GM21717 (cell line): ENCODE data around the gene ZFP36L1.
"Not testable (repeated sequence)": the region's sequence is repeated elsewhere in the genome, so short reads cannot be mapped to it uniquely, and the experiment has no call there.

Experiments used
- ATAC-seq: cut with Tn5 transposase; IDR thresholded peaks from one replicate; pipeline ENCODE4 v1.9.1; 2021; ENCODE audit warnings: mild to moderate bottlenecking, moderate library complexity; ENCODE audit not compliant: unreplicated experiment

Gene ZFP36L1

DNA sequence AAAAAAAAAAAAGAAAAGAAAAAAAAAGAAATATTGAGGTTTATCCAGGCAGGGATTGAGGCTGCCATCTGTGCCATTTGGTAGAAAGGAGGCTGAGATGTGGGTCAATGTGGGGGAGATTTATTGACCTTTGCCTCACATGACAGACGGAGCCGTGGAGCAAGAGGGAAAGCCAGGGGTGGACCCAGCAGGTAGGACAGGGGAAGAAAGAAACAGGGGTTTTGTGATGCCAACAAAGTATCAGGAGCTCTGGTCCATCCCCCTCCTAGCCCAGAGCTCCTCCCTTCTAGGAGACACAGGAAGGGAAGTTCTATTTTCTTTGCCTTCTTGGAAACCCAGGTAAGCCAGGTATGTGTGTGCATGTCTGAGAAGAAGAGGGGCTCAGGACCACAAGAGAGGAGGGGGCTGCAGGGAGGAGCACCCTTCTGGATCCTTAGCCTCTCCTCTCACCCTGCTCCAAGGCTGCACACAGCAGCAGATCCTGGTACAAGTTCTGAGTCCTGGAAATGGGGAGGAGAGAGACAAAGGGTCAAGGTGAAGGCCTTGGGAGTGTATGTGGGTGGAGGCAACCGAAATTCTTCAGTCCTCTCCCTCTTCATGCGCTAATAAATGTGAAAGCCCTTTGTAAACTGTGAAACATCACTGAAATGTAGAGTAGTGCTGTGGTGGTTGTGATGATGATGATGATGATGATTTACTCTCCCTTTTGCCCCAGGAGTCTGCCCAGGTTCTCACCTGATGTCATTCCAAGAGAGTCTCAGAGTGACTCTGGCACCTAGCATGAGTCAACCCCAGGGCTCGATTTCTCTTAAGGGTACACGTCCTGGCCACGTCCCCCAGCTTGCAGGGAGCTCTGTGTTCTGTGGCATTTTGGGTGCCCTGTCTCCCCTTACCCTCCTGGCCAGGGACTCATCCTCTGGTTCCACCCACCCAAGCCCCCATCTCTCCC lies 26.3 kb downstream of the ZFP36L1 start:
- ATAC-seq: no peak

DNA sequence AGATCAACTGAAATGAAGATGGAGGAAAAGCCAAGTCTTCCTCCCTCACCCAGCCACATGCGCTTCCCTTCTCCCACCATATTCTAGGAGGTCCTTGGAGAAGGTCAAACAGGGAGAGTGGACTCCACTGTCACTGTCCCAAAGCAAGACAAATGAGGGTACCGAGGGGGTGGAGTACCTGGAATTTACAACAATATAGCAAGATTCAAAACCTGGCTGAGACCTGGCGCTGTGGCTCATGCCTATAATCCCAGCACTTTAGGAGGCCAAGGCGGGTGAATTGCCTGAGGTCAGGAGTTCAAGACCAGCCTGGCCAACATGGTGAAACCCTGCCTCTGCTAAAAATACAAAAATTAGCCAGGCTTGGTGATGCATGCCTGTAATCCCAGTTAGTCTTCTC lies 29.0 kb downstream of the ZFP36L1 start:
- ATAC-seq: not testable (repeated sequence)

GRCh38 chr14:68762953-68763764 lies 29.7 kb downstream of the ZFP36L1 start:
- no peak for ATAC-seq

DNA sequence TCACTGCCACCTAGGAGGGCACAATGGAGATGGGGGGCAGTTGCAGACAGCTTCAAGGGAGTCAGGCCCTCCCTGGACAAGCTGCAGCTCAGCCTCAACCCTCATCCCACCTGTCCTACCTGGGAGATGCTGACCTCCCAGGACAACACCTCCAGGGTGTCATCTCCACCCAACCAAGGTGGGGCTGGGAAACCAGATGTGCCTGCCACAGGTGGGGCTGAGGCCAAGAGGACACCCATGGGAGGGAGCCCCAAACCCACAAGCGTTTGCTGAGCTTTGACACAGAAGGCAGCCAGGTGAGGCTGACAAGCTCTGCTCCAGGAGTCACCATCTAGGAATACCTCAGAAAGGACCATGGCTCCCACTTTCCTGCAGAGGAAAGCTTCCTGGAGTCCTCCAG lies 31.5 kb downstream of the ZFP36L1 start:
- no peak for ATAC-seq

GRCh38 chr14:68760761-68761160 lies 32.1 kb downstream of the ZFP36L1 start:
- no peak for ATAC-seq

DNA sequence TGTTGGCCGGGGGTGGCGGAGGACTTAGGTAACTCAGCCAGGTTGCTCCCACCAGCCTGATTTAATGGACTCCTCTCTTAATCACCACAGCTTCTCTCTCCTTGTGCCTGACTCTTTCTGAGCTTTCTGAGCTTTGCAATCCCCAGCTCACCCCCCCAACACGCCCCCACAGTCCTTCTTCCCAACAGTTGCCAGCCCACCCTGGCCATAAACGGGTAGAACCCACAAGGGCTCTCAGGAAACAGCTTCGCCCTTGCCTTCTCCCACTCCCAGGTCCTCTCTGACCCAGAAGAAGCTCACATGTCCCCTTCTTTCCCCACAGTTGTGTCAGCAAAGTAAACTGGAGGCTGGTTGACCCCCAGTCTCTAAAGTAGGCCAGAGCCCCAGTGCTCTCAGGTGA lies 32.9 kb downstream of the ZFP36L1 start:
- ATAC-seq: no peak

DNA sequence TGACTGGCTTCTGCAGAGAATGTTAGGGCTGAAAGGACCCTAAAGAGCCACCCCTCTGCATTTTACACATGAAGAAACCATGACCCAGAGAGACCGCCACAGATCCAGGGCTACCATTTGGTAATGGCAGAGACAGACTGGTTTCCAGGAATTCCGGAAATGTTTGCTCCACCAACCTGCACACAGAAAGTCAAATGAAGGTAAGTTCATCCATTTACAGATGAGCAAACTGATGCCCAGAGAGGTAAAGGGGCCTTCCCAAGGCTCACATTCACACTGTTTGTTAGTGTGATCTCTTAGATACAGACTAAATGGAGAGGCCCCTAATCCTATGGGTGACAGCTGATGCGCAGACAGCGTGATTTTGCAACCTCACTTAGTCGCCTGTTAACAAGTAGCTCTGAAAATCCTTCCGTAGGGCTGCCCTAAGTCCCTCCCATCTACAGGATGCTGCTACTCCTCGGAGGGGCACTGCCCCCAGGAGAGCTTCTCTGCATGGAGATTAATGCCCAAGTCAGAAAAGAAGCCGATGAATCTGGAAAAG lies 33.8 kb downstream of the ZFP36L1 start:
- ATAC-seq: no peak

- ATAC-seq: no peak
These were observed 34.6 kb downstream of the ZFP36L1 start for GRCh38 chr14:68758301-68758700.

DNA sequence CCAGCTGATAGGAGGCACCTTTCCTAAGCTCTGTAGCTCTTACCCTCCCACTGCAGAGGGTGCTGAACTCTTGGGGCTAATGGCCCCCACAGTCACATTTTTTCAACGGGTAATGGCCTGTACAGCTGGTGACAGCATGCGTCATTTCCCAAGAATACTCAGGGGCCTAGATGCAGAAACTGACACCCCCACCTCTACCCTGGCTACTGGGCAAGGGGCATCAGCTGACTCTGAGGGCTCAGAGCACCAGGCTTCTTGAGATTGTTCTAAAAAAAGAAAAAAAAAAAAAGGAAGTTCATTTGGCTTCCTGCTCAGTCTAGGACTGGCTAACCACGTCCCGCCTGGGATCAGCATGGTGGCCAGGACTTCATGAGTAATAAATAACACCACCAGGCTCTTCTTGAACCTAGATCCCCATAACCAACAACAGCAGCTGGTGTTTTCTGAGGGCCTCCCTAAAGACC lies 35.2 kb downstream of the ZFP36L1 start:
- ATAC-seq: no peak

DNA sequence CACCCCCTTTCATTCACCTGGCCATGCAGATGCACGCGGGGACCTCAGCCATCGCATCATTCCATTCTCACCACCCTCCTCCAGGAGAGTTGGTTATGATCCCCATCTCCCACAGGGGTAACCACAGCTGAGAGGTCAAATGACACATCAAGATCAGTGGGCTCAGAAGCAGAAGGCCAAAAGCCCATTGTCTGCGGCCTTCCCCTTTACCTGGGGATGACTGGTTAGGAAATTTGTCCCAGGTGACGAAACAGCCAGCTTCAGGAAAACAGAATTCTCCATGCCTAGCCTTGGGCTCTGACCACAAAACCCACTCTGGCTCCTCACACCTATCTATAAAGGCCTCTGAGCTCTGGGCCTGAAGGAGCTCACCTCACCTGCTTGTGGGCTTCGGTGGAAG lies 36.1 kb downstream of the ZFP36L1 start:
- no peak for ATAC-seq

- ATAC-seq: no peak
These were observed 36.8 kb downstream of the ZFP36L1 start for GRCh38 chr14:68756000-68756481.

GRCh38 chr14:68755016-68755353 lies 37.9 kb downstream of the ZFP36L1 start:
- no peak for ATAC-seq

DNA sequence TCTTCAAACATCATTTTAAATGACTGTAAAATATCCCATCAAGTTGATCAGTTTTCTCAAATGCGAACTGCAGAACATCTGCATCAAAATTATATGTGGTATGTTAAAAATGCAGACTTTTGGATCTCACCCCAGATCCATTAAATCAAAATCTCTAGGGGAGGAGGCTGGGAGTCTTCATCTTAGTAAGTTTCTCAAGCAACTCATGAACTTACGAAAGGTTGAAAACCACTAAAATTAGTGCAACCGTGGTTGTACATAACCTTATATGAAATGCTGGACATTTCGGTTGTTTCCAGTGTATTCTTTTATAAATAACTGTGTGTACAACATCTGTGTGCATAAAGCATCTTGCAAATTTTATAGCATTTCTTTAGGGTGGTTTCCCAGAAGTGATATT lies 39.2 kb downstream of the ZFP36L1 start:
- no peak for ATAC-seq

- no peak for ATAC-seq
These were observed 40.4 kb downstream of the ZFP36L1 start for GRCh38 chr14:68752271-68753006.

GRCh38 chr14:68749487-68750475 lies 43.1 kb downstream of the ZFP36L1 start:
- ATAC-seq: no peak

GRCh38 chr14:68748691-68749090 lies 44.2 kb downstream of the ZFP36L1 start:
- ATAC-seq: no peak

GRCh38 chr14:68748260-68748659 lies 44.6 kb downstream of the ZFP36L1 start:
- no peak for ATAC-seq

DNA sequence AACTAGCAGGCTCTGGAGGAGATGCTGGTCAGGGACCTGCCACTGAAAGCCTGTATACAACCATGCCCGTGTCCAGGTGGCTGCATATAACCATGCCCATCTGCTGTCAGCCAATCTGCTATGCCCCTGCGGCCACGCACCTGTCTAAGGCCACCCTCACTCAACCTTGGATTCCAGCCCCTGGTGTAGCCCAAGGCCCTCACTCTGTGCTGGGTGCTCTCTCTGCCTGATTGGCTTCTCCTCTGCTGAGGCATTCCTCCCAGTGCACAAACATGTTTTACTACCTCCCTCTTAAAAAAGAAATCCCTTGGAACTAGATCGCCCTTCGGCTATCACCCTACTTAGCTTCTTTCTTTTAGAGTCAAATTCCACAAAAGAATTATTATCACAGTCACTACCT lies 45.5 kb downstream of the ZFP36L1 start:
- ATAC-seq: no peak

DNA sequence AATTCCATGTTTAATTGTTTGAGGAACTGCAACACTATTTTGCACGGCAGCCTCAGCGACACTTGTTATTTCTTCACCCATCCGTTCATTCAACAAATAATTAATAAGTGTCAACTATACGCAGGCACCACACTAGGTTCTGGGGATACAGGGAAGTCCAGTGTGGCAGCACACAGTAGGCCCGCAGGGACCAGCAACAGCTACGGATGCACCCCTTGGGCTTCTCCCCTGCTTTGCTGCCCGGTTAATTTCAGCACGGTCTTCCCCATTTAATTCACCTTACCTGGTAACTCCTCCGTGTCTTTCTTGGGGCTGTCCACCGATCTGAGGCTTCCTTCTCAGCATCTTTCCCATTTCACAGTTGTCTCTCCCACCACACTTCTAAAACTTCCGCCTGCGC lies 48.3 kb downstream of the ZFP36L1 start:
- no peak for ATAC-seq
